Bronchial epithelial cell (primary cell): ENCODE measurements around the gene CCDC110. TPM values are rescaled to one million over a fixed set of nuclear protein-coding genes. Genes with fewer than 3 reads are reported as not detected.

Experiments used
- DNase-seq: peaks from one replicate; pipeline ENCODE4 v3.0.0-alpha.2; 2010; ENCODE audit warnings: low read depth
- FAIRE-seq: peaks from 2 replicates; lab custom pipeline; 2011; peaks lifted over from hg19 to GRCh38; lab: Jason Lieb, UNC
- H3K27me3 ChIP-seq: 2 replicates; pipeline ENCODE4 v1.5.1; 2011; ENCODE audit warnings: low read length; ENCODE audit not compliant: control insufficient read depth, insufficient read depth
- H3K36me3 ChIP-seq: 2 replicates; pipeline ENCODE4 v1.5.1; 2011; ENCODE audit warnings: low read length; ENCODE audit not compliant: control insufficient read depth, insufficient read depth
- H3K4me3 ChIP-seq: 2 replicates; pipeline ENCODE4 v1.5.1; 2011; ENCODE audit warnings: mild to moderate bottlenecking, low read depth, low read length, control low read depth
- CTCF ChIP-seq: IDR thresholded peaks from 2 replicates; pipeline ENCODE4 v1.5.1; 2011; ENCODE audit warnings: mild to moderate bottlenecking, moderate library complexity, low read length, control low read depth, inconsistent platforms; ENCODE audit not compliant: insufficient read depth, severe bottlenecking
- total RNA-seq: library from RNA; depleted of rRNA; stranded (reverse); fragments of >200 nt; gene quantifications from 2 replicates; pipeline ENCODE4 v1.2.1, GENCODE V29; 2014

Gene CCDC110
- total RNA-seq, 1 donor from 2014 or later = under 0.01 TPM

- no peak overlapping the region for H3K4me3 ChIP-seq
- peaks cover 1% of the 10 kb centered on the region for H3K27me3 ChIP-seq
- FAIRE-seq (no peak), DNase-seq (no peak)
- H3K36me3 ChIP-seq = no peaks in the 10 kb centered on the region
- no peak for TF ChIP-seq CTCF
These were observed 9.9 kb upstream of the CCDC110 start for GRCh38 chr4:185481401-185481800.

- TF ChIP-seq CTCF = no peak
- H3K36me3 ChIP-seq = no peaks in the 10 kb centered on the region
- peaks cover 1% of the 10 kb centered on the region for H3K27me3 ChIP-seq
- no peak overlapping the region for H3K4me3 ChIP-seq
- no peak for FAIRE-seq
- DNase-seq = no peak
These were observed 8.6 kb upstream of the CCDC110 start for GRCh38 chr4:185480016-185480732.

GRCh38 chr4:185479507-185479971 lies 8.0 kb upstream of the CCDC110 start:
- Histone ChIP-seq H3K27me3 (peaks cover 1% of the 10 kb centered on the region), H3K4me3 (no peak overlapping the region), H3K36me3 (no peaks in the 10 kb centered on the region)
- DNase-seq (peak; percentile 19), FAIRE-seq (no peak)
- TF ChIP-seq CTCF = no peak

- Histone ChIP-seq H3K27me3 (peaks cover 9% of the 10 kb centered on the region), H3K4me3 (no peak overlapping the region), H3K36me3 (no peaks in the 10 kb centered on the region)
- DNase-seq (no peak), FAIRE-seq (no peak)
- TF ChIP-seq CTCF = no peak
These were observed 1.7 kb upstream of the CCDC110 start for GRCh38 chr4:185473247-185473646.

GRCh38 chr4:185472103-185472542 lies 590 bp upstream of the CCDC110 start:
- TF ChIP-seq CTCF = no peak
- FAIRE-seq = no peak
- Histone ChIP-seq H3K27me3 (peaks cover 11% of the 10 kb centered on the region), H3K4me3 (peak overlapping the region; percentile 69), H3K36me3 (no peaks in the 10 kb centered on the region)
- DNase-seq = no peak
